HG03159 (cell line): ENCODE data around the gene PRR19.

ENCODE experiments used
- ATAC-seq: cut with Tn5 transposase; IDR thresholded peaks from one replicate; pipeline ENCODE4 v1.9.1; 2021; ENCODE audit warnings: mild to moderate bottlenecking, moderate library complexity; ENCODE audit not compliant: unreplicated experiment

Gene PRR19

DNA sequence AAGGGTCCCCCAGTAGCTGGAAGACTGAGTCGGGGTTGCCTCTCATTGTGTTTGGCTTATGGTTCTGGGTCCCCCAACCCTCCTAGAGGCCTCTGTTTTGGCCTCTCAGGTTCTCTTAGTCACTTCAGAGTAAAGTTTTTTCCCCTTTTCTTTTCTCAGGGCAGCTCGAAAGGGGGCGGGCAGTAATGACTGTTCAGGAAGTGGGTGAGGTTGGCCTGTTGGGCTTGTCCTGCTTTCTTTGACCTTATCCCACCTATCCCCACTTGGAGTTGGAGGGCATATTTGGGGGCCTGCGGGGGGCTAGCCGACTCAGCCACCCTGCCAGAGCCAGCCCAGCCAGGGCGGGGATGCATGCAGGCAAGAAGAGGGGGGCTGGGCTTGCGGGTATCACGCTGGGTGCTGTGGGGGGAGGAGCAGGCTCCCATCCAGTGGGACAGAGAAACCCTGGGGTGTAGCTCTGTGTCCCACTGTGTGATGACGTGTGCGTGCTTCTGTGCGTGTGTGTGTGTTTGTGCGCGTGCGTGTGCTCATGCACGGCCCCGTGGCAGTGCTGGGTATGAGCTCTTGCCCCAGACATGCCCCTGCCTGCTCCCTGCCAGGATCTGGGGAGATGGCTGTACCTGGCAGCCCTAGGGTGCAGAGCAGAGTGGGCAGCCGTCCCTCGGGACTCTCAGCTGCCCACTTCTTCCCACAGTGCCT is 31.4 kb upstream of the PRR19 start:
- no peak for ATAC-seq

DNA sequence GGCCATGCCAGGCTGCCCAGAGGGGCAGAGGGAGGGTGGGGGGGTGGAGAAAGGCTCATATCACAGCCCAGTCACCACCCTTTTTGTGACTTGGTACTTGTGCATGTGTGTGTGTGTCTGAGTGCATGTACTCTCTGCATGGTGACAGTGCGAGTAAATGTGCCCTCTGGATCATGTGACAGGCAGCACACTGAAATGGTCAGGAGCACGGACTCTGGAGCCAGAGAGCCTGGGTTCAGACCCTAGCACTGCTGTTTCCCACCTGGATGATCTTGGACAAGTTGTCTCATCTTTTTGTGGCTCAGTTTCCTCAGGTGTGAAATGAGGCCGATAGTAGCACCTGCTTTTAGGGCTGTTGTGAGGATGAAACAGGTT is 30.9 kb upstream of the PRR19 start:
- no peak for ATAC-seq

- no peak for ATAC-seq
Observed at GRCh38 chr19:42271861-42272534, 29.9 kb upstream of the PRR19 start.

GRCh38 chr19:42272535-42272897 is 29.4 kb upstream of the PRR19 start:
- no peak for ATAC-seq

DNA sequence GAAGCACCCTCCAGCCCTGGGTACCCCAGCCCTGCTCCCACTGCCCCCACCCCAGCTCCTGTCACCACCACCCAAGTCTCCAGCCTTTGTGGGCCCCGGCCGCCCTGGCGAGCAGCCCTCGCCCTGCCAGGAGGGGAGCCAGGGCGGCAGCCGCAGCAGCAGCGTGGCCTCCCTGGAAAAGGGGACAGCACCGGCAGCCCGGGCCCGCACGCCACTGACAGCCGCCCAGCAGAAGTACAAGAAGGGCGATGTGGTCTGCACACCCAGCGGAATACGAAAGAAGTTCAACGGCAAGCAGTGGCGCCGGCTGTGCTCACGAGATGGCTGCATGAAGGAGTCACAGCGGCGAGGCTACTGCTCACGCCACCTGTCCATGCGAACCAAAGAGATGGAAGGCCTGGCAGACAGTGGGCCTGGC is 28.9 kb upstream of the PRR19 start:
- no peak for ATAC-seq

- no peak for ATAC-seq
Observed at GRCh38 chr19:42273407-42274064, 28.4 kb upstream of the PRR19 start.

DNA sequence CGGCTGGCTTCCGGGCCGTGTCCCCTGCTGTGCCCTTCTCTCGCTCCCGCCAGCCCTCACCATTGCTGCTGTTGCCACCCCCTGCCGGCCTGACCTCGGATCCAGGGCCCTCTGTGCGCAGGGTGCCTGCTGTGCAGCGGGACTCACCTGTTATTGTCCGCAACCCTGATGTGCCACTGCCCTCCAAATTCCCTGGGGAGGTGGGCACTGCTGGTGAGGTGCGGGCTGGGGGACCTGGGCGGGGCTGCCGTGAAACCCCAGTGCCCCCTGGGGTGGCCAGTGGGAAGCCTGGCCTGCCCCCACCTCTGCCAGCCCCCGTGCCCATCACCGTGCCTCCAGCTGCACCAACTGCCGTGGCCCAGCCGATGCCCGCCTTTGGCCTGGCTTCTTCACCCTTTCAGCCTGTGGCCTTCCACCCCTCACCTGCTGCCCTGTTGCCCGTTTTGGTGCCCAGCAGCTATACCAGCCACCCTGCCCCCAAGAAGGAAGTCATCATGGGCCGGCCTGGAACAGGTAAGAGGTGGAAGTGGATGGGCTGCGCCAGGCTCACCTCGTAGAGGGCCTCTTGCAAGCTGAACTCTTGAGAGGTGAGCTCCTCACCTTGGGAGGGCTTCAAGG is 27.8 kb upstream of the PRR19 start:
- no peak for ATAC-seq

DNA sequence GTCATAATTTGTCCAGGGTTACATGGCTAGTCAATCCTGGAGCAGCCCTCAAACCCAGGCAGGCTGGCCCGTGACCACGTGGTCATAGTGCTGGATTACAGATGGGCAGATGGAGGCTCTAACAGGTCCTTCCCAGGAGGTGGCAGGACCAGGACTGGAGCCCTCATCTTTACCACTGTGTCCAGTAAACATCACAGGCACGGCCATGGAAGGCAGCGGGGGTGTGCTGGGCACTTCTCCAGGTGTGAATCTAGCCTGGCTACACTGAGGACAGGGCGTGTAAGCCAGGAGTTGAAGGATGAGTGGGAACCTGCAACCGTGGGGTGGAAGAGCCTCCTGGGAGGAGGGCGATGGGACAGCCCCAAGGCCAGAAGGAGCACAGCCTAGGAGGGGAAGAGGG is 26.8 kb upstream of the PRR19 start:
- no peak for ATAC-seq

DNA sequence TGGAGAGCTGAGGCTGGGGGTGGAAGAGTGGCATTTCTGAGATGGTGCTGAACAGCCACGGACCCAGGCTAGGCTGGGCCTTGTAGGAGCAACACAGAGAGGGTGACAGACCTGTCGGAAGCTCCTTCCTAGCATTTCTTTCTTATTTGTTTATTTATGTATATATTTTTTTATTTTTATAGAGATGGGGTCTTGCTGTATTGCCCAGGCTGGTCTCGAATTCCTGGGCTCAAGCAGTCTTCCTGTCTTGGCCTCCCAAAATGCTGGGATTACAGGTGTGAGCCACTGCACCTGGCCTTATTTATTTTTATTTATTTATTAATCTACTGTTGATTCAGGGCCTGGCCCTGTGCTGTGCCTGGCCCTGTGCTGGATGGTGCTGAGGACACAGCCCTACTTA is 26.4 kb upstream of the PRR19 start:
- no peak for ATAC-seq

- no peak for ATAC-seq
Observed at GRCh38 chr19:42276284-42276683, 25.6 kb upstream of the PRR19 start.

GRCh38 chr19:42276821-42277220 is 25.1 kb upstream of the PRR19 start:
- ATAC-seq: no peak

- ATAC-seq: no peak
Observed at GRCh38 chr19:42277821-42278451, 24.0 kb upstream of the PRR19 start.

DNA sequence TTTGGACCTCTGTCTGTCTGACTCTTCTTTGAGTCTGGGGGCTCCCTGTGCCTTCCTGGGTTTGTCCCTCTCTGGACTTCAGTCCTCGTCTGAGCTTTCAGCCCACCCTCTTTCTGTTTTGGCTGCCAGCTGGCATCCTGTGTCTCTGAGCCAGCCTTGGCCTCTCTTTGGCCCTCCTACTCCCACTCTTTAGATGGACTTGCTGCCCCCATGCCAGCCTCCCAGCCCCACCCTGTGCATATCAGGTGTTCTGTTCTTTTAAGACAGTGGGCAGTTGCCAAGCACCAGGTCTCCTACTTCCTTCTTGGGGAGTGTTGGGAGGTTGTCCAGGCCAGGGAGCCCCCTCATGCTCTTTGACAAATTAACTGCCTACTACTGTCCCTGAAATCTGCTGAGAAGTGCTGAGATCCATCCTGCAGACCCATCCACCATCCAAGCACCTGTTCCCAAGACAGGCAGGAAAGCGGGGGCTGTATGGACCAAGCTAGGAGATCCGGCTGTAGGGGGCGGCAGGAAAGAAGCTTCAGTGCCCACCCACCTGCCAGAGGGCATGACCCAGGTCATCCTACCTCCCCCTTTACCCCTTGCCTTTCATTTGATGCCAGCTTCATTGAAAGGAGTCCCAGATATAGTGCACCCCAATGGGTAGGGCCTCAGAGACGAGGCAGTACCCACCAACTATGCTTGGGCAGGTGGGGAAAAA is 23.3 kb upstream of the PRR19 start:
- no peak for ATAC-seq

DNA sequence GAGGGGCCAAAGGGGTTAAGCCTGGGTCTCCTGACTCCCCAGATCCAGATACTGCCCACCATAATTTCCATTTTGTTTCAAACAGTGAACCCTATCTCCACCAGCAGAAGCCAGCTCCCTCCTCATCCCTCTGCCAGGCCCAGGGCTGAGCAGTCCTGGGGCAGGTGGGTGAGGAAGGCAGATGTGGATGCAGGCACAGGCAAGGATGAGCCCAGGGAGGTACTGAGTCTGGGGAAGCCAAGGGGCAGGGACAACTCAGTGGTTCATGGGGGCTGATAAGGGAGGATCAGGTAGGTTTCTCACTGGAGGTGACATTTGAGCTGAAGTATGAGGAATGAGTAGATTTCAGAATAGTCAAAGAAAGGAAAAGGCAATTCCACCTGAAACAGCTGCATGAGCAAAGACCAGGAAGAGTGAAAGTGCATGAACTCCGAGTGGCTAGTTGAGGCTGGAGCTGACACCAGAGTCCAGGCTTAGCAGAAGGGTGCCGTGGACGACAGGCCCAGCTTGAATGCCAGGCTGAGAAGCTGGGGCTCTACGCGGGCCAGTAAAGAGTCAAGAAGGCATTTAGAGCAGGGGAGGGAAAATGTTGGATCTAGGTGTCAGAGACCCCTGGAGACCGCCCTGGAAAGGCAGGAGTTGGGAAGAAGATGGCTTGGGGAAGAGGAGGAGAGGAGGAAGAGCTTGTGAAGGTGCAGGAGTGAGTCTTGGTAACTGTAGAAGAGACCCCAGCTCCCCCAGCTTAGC is 22.6 kb upstream of the PRR19 start:
- no peak for ATAC-seq

GRCh38 chr19:42279902-42280814 is 21.8 kb upstream of the PRR19 start:
- ATAC-seq: peak; percentile 30

GRCh38 chr19:42280815-42281145 is 21.2 kb upstream of the PRR19 start:
- no peak for ATAC-seq

GRCh38 chr19:42281146-42281826 is 20.6 kb upstream of the PRR19 start:
- ATAC-seq: no peak
